HG02970 (cell line): ENCODE data around the gene SMIM45.

Source experiments
- ATAC-seq: cut with Tn5 transposase; IDR thresholded peaks from one replicate; pipeline ENCODE4 v1.9.1; 2021; ENCODE audit warnings: mild to moderate bottlenecking, moderate library complexity, moderate number of reproducible peaks; ENCODE audit not compliant: unreplicated experiment, low FRiP score

The SMIM45 gene

DNA sequence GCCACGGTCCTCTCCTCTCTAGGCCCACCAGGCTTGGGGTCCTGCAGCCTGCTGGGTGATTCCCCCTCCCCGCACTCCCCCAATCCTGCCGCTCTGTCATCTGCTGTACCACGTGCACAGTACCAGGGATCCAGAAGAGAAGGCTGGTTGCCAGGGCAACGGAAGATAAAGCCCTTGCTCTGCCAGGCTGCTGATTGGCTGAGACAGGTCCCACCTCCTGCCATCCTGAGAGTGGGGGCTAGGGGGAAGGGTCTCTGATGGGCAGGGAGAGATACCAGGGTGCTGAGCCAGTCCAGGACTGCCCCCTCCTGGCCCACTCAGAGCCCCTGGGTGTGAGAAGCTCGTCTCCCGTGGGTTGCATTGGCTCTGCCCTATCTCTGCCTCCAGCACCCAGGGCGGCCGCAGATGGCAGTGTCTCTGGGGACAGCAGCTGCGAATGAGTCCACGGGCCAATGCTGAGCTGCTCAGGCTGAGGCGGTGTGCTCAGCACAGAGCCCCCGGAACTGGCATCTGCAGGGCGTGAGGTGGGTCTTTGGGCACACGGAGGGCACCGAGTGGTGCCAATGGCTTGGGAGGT, at the start of gene SMIM45:
SMIM45 (plus strand) TSS at position 253 of the 577 bp plus-strand sequence.
- no peak for ATAC-seq

DNA sequence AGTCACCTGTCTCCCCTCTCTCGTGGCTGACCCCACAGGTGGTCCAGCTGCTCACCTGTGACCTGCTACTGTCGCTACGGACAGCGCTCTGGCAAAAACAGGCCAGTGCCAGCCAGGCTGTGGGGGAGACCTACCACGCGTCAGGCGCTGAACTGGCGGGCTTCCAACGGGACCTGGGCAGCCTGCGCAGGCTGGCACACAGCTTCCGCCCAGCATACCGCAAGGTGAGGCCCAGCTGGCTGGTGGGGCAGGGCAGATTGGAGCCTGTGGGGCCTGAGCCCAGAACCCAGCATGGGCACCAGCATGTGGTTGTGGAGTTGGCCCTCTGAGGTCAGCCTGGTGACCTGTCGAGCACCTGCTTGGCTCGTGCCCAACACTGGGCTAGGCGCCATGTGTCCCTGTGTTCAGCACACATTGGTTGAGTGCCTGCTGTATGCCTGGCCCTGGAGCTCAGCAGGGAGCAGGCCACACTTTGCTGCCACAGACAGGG, 49.0 kb upstream of the SMIM45 start:
- ATAC-seq, result no peak

DNA sequence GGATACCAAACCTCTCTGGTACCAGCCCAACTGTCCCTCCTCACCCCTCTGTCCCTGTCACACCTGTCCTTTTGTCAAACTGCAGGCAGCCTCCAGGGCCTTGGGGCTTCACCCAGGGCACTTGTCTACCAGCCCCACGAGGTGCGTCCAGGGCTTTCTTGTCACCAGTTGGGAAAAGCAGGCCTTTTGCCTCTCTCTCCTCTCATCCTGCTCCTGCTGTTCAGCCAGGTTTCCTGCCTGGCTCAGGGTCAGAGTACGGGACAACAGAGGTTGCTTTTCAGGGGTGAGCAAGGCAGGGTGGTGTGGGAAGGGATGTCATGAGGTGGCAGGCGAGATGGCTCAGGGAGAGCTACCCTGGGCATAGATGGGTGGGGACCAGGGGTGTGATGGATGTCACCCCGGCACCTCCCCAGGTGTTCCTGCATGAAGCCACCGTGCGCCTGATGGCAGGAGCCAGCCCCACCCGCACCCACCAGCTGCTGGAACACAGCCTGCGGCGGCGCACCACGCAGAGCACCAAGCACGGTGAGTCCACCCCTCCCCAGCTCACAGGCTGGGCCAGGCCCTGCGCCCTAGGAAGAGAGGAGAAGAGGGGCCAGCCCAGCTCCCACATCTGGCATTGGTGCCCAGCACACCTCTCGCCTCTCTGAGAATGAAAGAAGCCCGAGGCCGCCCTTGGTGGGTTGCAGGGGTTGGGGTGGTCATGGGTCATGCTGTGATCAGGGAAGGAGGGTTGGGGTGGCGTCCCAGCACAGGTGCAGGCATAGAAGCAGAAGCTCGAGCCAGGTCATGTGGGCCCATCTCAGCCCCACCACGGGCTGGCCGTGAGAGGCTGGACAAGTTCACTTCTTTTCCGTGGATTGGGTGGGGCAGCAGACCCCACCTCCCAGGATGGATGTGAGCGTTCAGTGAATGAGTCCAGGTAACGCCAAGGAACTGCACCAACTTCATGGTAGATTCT, 47.2 kb upstream of the SMIM45 start:
- no peak for ATAC-seq

DNA sequence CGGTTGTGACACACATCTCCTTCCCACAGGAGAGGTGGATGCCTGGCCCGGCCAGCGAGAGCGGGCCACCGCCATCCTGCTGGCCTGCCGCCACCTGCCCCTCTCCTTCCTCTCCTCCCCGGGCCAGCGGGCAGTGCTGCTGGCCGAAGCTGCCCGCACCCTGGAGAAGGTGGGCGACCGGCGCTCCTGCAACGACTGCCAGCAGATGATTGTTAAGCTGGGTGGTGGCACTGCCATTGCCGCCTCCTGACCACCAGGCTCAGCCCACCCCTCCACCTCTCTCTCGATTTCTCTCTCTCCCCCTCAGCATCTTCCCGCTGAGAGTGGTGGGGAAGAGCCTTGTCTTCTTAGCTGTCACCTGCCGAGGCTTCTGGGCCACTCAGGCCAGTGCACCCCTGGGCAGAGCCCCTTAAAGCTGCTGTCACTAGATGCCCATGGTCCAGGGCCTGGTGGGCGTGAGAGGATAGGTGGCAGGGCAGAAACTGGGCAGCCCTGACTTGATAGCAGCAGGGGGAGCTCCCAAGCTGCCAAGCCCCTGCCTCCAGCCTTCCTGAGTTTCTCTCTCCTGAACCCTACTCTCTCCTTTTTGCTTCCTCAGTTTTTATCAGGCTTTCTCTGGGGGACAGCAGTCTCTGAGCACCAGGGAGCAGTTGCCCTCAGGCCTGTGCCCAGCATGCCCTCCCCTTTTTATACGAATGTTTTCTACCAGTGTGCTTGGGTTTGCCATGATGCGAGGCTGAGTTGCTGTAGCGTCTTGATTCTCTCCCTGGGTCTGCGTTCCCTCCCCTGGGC, 46.3 kb upstream of the SMIM45 start:
- no peak for ATAC-seq

DNA sequence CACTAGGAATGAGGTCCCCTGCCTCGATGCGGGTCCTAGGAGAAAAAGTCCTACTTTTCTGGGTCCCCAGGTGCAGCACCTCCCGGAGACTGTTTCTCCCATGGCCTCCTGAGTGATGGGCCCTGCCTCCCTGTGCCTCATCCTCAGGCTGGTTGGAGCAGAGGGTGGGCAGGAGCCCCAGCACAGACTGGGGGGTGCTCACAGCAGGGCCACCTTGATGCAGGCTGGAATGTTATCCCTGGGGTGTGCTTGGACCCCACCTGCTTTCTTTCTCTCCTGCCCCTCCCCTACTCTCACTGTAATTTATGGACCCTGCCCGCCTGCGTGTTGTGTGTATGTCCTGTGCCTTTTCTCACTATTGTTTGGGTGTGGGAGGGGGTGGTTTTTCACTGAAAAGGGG, 45.1 kb upstream of the SMIM45 start:
- no peak for ATAC-seq

DNA sequence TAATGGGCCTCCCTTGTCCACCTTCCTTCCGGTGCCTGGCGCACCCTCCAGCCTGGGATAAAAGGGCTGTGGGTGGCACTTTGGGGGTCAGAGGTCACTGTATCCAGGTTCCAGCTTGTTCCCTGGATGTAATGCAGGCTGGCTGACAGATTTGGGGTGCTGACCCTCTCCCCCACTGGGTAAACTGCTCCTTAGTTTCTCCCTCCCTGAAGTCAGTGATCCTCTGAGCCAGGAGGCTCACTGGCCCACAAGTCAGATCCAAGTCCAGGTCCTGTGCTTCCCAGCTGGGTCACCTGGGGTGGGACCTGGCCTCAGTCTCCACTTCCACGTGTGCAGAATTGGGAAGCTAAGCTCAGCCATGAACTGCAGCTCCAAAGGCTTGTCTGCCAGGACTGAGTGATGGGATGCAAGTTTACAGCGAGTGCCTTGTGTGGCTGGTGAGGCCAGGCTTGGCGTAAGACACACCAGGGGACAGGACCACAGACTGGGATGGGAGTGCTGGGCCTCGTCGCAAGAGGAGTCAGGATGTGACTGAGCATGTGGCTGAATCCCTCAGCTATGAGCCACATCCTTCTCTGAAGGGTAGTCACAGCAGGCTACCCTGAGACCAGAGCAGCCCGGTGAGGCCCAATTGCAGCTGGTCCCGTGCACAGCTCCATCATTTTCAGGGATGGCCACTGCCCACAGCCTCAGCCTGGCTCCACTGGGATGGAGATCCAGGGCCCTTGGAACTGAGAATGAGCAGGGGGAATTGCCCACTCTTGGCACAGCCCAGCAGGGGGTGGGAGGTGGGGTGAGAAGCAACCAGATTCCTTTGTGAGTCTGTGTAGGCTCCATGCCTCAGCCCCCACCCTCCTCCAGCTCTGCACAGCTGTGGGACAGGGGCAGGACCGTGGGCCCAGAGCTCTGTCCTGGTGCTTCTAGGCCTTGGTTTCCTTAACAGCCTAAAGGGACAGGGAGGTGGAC, 44.2 kb upstream of the SMIM45 start:
- ATAC-seq, result no peak

DNA sequence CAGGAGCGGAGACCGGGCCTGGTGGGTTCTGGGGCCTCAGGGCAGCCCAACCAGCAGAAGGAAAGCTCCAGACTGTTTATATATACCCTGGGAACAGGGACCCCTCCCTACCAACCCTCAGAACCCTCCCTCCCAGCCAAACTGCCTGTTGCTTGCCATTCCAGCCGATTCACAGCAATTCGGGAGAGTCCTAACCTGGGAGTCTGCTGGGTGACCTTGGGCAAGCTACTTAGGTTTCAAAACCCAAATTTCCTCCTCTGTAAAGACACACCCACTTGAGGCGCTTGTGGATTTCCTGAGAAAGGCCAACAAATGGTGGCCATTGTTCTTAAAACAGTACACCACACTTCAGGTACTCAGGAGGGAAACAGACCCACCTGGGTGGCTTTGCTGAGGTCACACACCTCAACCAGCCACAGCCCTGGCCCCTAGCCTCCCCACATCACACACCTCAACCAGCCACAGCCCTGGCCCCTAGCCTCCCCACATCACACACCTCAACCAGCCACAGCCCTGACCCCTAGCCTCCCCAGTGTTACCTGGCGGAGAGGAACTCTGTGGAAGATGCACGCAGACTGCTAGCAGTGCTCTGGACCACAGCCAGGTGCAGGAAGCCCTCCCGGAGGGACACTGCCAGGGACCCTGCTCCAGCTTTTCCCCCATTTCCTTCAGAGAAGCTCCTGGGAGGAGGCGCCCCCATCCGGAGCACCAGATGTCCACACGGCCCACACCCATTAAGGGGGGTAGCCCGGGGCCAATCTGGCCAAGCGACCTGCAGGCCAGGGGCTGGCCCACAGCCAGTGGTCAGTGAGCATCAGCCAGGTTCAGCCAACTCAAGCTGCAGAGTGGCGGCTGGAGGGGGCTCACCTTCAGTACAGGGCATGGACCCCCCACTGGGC, 43.3 kb upstream of the SMIM45 start:
- ATAC-seq, result no peak

DNA sequence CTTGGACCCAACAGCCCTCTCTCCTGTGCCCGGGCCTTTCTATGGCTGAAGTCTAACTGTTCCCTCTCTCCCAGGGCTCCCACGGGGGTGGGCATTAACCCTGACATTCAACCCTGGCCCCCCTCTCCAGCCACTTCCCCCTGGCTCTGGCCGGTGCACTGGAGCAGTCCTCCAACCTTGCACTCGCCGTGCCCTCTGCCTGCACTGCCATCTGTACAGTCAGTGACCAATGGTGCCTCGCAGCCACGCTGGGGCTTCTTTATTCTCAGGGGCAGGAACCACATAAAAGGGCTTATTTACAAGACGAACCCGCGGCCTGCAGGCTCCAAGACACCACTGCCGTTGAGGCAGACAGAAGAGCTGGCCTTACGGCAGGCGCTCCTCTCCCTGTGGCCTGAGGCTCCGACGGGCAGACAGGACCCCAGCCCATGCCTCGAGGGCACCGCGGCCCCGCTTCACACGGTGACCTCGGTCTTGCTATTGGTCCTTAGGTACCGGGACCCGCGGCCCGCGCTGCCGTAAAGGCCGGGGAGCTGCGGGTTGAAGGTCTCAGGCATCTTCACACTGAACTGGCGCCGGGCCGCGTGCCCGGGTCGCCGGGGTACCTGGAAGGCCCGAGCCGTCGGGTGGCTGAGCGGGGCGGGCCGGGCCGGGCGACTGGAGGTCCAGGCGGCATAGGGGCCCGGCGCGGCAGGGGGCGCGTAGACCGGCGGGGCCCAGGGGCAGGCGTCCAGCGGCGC, 42.5 kb upstream of the SMIM45 start:
- ATAC-seq, result no peak

DNA sequence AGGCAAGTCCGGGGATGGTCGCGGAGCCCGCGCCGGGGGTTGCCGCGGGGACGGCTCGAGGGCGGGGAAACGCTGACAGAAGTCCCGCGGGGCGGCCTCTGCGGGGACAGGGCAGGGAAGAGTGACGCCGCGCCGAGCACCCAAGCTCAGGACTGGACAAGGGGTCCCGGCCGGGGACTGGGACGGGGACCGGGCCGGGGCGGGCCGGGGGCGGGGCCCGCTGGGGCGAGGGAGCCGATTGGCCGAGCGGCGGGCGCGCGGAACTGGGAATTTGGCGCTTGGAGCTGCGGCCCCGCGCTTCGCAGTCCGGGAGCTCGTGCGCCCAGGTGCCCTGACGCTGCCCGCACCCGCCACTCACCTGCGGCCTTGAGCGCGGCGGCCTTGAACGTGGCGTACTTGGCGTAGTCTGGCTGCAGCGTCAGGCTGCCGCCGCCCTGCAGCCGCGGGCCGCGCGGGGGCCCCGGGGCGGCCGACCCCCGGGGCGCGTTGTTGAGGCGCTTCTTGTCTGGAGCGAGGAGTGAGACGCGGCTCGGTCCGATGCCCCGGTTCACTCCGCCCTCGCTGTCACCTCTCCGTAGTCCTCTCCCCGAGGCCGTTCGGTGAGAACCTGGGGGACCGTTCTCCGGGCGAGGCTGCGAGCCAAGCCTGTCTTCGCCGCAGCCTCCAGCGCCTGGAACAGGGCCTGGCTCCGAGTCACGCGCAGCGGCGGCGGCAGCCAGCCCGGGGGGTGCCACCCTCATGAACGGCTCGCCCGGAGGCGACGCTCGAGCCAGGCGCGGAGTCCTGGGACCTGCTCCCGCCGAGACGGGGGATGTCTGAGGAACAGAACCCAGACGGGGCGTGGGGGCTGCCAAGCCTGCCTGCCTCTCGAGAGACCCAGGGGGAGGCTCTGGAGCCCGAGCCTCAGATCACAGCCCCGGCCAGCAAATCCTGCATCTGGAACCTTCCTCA, 41.6 kb upstream of the SMIM45 start:
- no peak for ATAC-seq

DNA sequence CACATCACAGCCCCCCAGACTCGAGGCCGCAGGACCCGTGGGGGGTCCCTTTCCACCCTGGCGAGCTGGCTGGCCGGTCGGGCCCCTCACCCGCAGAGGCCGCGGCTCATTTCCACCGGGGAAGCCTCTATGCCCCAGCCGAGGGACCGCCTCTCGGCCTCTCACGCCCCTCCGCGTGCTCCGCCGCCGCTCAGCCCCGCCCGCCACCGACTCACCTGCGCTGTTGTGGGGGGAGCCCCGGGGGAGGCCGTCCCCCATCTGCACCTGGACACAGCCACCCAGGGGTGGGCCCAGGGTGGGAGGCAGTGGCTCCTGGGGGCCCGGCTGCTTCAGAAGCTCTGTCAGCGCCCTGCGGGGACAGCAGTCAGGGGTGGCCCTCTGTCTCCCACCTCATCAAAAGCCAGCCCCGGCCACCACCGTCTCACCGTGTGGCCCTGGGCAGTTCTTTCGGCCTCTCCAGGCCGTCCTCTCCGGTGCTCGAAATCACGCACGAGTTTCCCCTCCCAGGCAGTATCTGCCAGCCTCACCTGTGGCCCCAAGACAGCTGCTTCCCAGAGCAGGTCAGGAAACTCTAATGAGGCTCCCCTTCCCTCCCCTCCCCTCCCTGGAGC, 40.8 kb upstream of the SMIM45 start:
- no peak for ATAC-seq

DNA sequence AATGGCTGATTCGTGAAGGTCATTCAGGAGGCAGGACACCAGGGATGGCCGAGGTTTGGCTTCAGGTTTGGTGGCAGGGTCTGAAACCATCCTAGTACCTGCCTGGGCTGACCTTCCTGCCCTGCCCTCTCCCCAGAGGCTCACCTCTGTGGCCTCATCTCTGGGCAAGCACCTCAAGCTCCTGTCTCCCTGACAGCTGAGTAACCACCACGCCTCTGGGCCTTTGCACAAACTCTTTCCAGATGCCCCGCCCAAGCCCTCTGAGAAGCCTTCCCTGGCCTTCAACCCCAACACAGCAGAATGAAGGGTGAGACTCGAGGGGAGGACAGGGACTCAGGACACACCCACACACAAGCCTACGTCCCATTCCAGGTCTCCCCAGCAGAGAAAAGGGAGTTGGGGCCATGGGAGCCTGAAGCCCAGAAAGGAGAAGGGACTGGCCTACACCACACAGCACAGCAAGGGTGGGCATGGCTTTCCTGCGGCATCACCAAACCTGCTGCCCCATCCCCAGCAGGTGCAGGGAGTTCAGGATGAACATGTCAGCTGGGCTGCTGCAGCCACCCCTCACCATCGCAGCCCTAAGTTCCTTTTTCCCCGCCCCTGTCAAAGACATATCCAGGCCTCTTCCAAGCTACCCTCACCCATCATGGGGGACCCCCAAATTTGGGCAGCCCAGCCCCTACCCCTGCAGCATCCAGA, 39.5 kb upstream of the SMIM45 start:
- ATAC-seq, result no peak

DNA sequence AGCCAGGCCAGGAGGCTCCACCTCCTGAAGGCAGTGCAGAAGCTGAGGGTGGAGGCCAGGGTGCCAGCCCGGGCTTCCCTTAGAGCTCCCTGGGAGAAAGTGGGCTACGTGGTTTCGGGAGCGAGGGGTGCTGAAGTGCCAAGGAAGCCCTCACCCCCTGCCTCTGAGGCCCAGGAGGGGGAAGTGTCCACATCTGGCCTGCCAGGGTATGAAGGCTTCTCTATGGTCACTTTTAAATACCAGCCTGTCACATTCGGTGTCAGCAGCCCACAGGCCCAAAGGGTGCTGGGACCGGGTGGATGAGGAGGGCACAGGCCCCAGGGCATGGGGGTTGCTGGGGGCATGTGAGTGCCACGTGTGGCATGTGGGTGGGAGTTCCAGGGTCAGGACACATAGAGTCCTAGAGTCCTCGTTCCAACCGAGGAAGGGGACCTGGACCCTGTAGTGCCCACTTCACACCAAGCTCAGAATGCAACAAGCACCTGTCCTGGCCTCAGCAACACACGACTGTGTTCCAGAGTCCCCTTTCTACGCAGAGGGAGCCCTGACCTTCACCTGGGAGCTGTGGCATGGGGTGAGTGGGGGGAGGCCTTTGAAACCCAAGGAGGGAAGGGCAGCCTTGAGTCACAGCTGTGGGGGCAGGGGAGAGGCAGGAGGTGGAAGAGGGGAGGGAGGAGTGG, 38.8 kb upstream of the SMIM45 start:
- ATAC-seq, result no peak

DNA sequence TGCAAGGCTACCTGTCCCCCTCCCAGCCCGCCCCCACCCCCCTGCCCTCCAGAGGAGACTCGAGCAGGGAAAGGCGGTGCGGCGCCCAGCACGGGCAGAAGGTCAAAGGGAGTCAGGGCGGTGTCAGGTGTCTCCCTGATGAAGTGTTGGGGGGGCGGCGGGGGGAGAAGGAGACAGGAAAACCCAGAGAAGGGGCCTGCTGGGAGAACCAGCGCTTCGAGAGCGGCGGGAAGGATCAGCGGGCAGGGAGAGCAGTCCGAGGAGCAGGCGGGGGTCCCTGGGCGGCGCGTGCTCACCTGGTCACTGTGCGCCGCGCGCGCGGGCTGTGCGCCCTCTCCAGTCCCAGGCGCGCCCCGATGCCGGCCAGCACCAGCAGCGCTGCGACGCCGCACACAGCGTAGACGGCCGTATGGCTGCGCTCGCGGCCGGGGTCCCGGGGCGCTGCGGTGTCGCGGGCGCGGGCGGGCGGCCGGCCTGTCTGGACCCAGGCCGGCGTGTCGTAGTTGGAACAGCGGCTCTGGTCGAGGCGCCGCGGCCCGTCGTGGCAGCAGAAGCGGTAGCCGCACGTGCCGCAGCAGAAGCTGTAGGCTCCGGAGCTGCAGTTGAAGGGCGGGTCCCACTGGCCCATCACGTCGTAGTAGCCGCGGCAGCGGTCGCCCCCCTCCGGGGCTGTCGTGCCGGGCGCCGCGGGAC, 38.0 kb upstream of the SMIM45 start:
- ATAC-seq, result no peak

DNA sequence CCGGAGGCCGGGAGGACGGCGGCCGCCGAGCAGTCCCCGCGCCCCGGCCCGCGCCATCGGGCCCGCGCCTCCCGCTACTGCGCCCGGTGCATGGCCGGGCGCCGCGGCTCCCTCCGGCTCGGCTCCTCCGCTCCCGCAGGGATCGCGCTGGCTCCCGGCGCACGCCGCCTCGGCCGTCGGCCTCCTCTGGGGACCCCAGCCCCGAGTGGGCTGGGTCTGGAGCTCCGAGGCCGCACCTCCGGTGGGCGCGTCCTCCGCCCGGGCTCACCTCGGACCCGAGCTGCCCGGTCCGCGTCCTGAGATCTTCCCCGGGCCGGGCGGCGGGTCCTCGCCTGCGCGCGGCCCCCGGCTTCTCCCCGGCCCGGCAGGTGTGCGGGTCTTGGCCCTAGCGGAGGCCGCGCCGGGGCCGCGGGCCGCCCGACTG, 37.3 kb upstream of the SMIM45 start:
- no peak for ATAC-seq
